B cell (primary cell): ENCODE results near the gene ARHGAP22. TPM values are rescaled to one million over a fixed set of nuclear protein-coding genes. Genes with fewer than 3 reads are reported as not detected.

Source experiments
- ATAC-seq: fragments of 200-7000 bp; cut with Tn5 transposase; one replicate; pipeline ENCODE4 v1.10.0; 2021; ENCODE audit warnings: low read depth, mild to moderate bottlenecking, moderate number of reproducible peaks, moderate library complexity
- CTCF ChIA-PET: fragments of 350-600 bp; sonication (Branson Sonifier 250); formaldehyde crosslinking; loops from one replicate; lab custom pipeline; 2021; ENCODE audit warnings: antibody characterized with exemption, inconsistent platforms; lab: Charles Lee
- POLR2A ChIA-PET: fragments of 350-600 bp; sonication (Branson Sonifier 250); formaldehyde crosslinking; loops from one replicate; lab custom pipeline; 2021; ENCODE audit warnings: antibody characterized with exemption; lab: Charles Lee
- DNase-seq: peaks from one replicate; pipeline ENCODE4 v3.0.0; 2013
- H2AFZ ChIP-seq: 2 replicates; pipeline ENCODE4 v1.6.1; 2012; ENCODE audit warnings: mild to moderate bottlenecking, low read depth, low read length; ENCODE audit not compliant: insufficient read depth, poor library complexity, severe bottlenecking
- H3K27ac ChIP-seq, 2 donors: 1 replicate in 1 of 2; 2 replicates in 1 of 2; pipeline ENCODE4 v1.5.1; 2012 to 2013; ENCODE audit warnings: low read length in 2 of 2, mild to moderate bottlenecking in 2 of 2, moderate library complexity in 1 of 2
- H3K27me3 ChIP-seq, 4 experiments: fragments of 200-600 bp in 1 of 4; sonication (generic) in 1 of 4; replicated peaks in 1 of 4; 1 replicate in 2 of 4; 2 replicates in 2 of 4; pipeline versions ENCODE4 v1.6.1 to v1.7.0; 2013 to 2016; ENCODE audit warnings: low read length in 3 of 4, mild to moderate bottlenecking in 2 of 4, mixed read lengths in 1 of 4, moderate library complexity in 1 of 4; ENCODE audit not compliant: insufficient read depth in 4 of 4, control insufficient read depth in 3 of 4; ENCODE audit errors: control extremely low read depth in 1 of 4
- H3K36me3 ChIP-seq, 2 experiments: replicated peaks in 1 of 2; 1 replicate in 1 of 2; 2 replicates in 1 of 2; pipeline versions ENCODE4 v1.6.1 to v1.7.1; 2013; ENCODE audit warnings: low read length in 1 of 2; ENCODE audit not compliant: insufficient read depth in 2 of 2, control insufficient read depth in 1 of 2; ENCODE audit errors: control extremely low read depth in 1 of 2, extremely low read depth in 1 of 2
- H3K4me1 ChIP-seq, 2 donors: fragments of 200-600 bp in 1 of 2; sonication (generic) in 1 of 2; 1 replicate in 1 of 2; 2 replicates in 1 of 2; pipeline versions ENCODE4 v1.5.1 to v1.6.1; 2013 to 2017; ENCODE audit warnings: low read length in 2 of 2; ENCODE audit not compliant: control insufficient read depth in 2 of 2, insufficient read depth in 2 of 2
- H3K4me2 ChIP-seq: replicated peaks from 2 replicates; pipeline ENCODE3; 2012; ENCODE audit warnings: mild to moderate bottlenecking, low read depth, low read length; ENCODE audit not compliant: poor library complexity, severe bottlenecking
- H3K4me3 ChIP-seq, 5 experiments: fragments of 200-600 bp in 1 of 5; sonication (generic) in 1 of 5; 1 replicate in 3 of 5; 2 replicates in 2 of 5; pipeline versions ENCODE4 v1.5.1 to v1.7.0; 2011 to 2016; ENCODE audit warnings: low read length in 4 of 5, mild to moderate bottlenecking in 4 of 5, low read depth in 2 of 5, control low read depth in 1 of 5, moderate library complexity in 1 of 5; ENCODE audit not compliant: insufficient read depth in 1 of 5; ENCODE audit errors: control extremely low read depth in 1 of 5, extremely low read depth in 1 of 5
- H3K79me2 ChIP-seq: fragments of 200-600 bp; sonication (generic); one replicate; pipeline ENCODE4 v1.6.0; 2016; ENCODE audit warnings: low read length; ENCODE audit not compliant: control insufficient read depth, insufficient read depth
- H3K9ac ChIP-seq: fragments of 200-600 bp; sonication (generic); 2 replicates; pipeline ENCODE4 v1.6.1; 2017; ENCODE audit warnings: mild to moderate bottlenecking, low read length, moderate library complexity
- H3K9me3 ChIP-seq, 3 donors: one replicate each; pipeline versions ENCODE4 v1.6.1 to v1.7.1; 2013; ENCODE audit warnings: low read length in 2 of 3; ENCODE audit not compliant: control insufficient read depth in 2 of 3, insufficient read depth in 1 of 3; ENCODE audit errors: control extremely low read depth in 1 of 3
- H4K20me1 ChIP-seq: 2 replicates; pipeline ENCODE4 v1.6.0; 2012; ENCODE audit warnings: mild to moderate bottlenecking, low read length; ENCODE audit not compliant: insufficient read depth, control insufficient read depth, poor library complexity, severe bottlenecking
- H3K27ac Mint-ChIP-seq: one replicate; pipeline ENCODE4 v1.8.0; 2021; ENCODE audit warnings: mixed read lengths
- H3K27me3 Mint-ChIP-seq: one replicate; pipeline ENCODE4 v1.8.0; 2021; ENCODE audit warnings: mixed read lengths
- H3K4me1 Mint-ChIP-seq: one replicate; pipeline ENCODE4 v1.8.0; 2021; ENCODE audit warnings: mixed read lengths
- H3K4me3 Mint-ChIP-seq: one replicate; pipeline ENCODE4 v1.8.0; 2021; ENCODE audit warnings: mixed read lengths
- H3K9me3 Mint-ChIP-seq: one replicate; pipeline ENCODE4 v1.8.0; 2022; ENCODE audit warnings: mixed read lengths; ENCODE audit not compliant: insufficient read depth
- CTCF ChIP-seq: fragments of 200-600 bp; IDR thresholded peaks from one replicate; pipeline ENCODE4 v1.8.0; 2022; ENCODE audit warnings: antibody characterized with exemption, mild to moderate bottlenecking
- EZH2 ChIP-seq: IDR thresholded peaks from 2 replicates; pipeline ENCODE4 v1.6.1; 2012; ENCODE audit warnings: borderline replicate concordance, low read depth, mild to moderate bottlenecking, moderate library complexity, low read length; ENCODE audit not compliant: insufficient read depth, poor library complexity, severe bottlenecking
- WGBS: methylation state at CpG from one replicate; pipeline ENCODE4 v1.1.5; 2013; ENCODE audit warnings: missing lambda C conversion rate; ENCODE audit not compliant: insufficient coverage; 5-methylcytosine and 5-hydroxymethylcytosine counted together
- intact Hi-C: fragments of 100-400 bp; cut with micrococcal nuclease; formaldehyde crosslinking; loops from one replicate; pipeline ENCODE4 v1.10.0; 2022
- polyA plus RNA-seq: library from polyadenylated mRNA; depleted of rRNA; stranded (reverse); fragments of >200 nt; gene quantifications from 2 replicates; pipeline ENCODE4 v1.2.3, GENCODE V29; 2012
- total RNA-seq, 2 donors: library from RNA; stranded (reverse); fragments of 120-200 nt in 1 of 2; gene quantifications; 1 replicate in 1 of 2; 2 replicates in 1 of 2; pipeline versions ENCODE4 v1.2.3 to v1.2.4, GENCODE V29; 2013 to 2022

The ARHGAP22 gene
- total and polyA plus RNA-seq, 2 donors (not counting 1 experiment from before 2014, with no cell fraction given) = 1.9 to 2.0 TPM

DNA sequence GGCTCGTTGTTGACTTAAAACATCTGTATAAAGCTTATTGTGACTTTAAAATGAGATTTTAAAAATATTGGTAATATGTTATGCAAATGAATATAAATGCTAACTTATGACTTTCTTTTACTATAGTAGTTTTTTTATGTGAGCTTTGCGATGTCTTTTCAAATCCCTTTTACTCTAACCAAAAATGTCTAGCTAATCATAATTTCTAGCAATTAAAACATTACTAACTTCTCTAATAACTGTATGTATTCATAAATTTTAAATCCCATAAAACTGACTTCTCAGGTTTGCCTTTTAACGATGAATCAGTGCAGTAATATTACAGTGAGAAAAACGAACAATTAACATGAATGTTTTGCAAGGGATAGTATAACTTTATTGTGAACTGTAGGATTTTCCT lies 185.2 kb downstream of the ARHGAP22 start:
- TF ChIP-seq CTCF (no peak), EZH2 (no peak)
- WGBS = no CpG with 5 or more reads among the region's 4 CpGs
- H3K9ac ChIP-seq = no peak overlapping the region
- H3K27ac ChIP-seq = no peak overlapping the region
- Mint-ChIP-seq H3K4me3 (no peak overlapping the region), H3K4me1 (no peaks in the 10 kb centered on the region), H3K27me3 (no peaks in the 10 kb centered on the region), H3K27ac (no peak overlapping the region), H3K9me3 (no peaks in the 10 kb centered on the region)
- DNase-seq (no peak), ATAC-seq (no peak)
- ChIA-PET CTCF (no interaction called here), POLR2A (no interaction called here)
- intact Hi-C loops = no loop called here
- no peak overlapping the region for H3K4me2 ChIP-seq
- H4K20me1 ChIP-seq = no peaks in the 10 kb centered on the region
- no peaks in the 10 kb centered on the region for H3K27me3 ChIP-seq
- H3K4me3 ChIP-seq = no peak overlapping the region
- no peaks in the 10 kb centered on the region for H3K4me1 ChIP-seq
- H3K36me3 ChIP-seq = peaks cover 1 to 5% of the 10 kb centered on the region in 2 experiments
- H3K9me3 ChIP-seq = no peaks in the 10 kb centered on the region
- no peaks in the 10 kb centered on the region for H3K79me2 ChIP-seq
- no peak overlapping the region for H2AFZ ChIP-seq

DNA sequence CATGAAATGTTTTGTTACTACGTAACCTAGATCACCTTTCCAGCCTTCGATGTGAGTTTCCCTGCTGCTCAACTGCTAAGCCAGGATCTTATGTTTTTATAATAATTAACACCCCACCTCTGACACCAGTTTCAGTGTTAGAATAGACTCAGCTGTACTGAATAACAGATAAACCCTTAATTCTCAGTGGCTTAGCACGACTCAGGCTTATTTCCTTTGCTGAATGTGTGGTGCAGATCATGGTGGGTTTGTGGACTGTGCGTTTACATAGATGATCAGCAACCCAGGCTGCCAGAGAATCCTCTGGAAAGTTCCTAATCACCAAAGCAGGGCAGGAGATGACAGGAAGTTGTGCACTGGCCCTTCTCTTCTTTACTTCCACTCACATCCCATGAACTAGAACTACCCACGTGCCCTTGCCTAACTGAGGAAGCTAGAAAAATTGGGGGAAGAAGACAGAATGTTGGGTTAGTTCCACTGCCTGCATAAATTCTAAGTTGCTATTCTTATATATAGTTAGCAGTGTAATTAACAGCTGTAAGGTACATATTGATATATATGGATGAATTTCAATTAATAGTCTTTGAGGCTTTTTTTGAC lies 186.6 kb downstream of the ARHGAP22 start:
- intact Hi-C loops = no loop called here
- no peaks in the 10 kb centered on the region for H3K79me2 ChIP-seq
- no peak overlapping the region for H2AFZ ChIP-seq
- no peaks in the 10 kb centered on the region for H3K27me3 Mint-ChIP-seq
- H3K4me1 Mint-ChIP-seq = no peaks in the 10 kb centered on the region
- H3K9ac ChIP-seq = no peak overlapping the region
- no peaks in the 10 kb centered on the region for H3K27me3 ChIP-seq
- no peak overlapping the region for H3K4me3 Mint-ChIP-seq
- H3K4me3 ChIP-seq = no peak overlapping the region
- POLR2A ChIA-PET = no interaction called here
- TF ChIP-seq CTCF (no peak), EZH2 (no peak)
- ATAC-seq (no peak), DNase-seq (no peak)
- H4K20me1 ChIP-seq = no peaks in the 10 kb centered on the region
- H3K9me3 ChIP-seq = no peaks in the 10 kb centered on the region
- H3K27ac Mint-ChIP-seq = no peak overlapping the region
- no peaks in the 10 kb centered on the region for H3K9me3 Mint-ChIP-seq
- CTCF ChIA-PET = no interaction called here
- H3K4me2 ChIP-seq = no peak overlapping the region
- no peaks in the 10 kb centered on the region for H3K4me1 ChIP-seq
- peaks cover 1 to 5% of the 10 kb centered on the region in 2 experiments for H3K36me3 ChIP-seq
- WGBS = no CpG with 5 or more reads among the region's 5 CpGs
- no peak overlapping the region for H3K27ac ChIP-seq
